ENCODE results near the gene SPACDR.
"Not testable (repeated sequence)": the region's sequence is repeated elsewhere in the genome, so short reads cannot be mapped to it uniquely, and the experiment has no call there.

Gene SPACDR, protein sequence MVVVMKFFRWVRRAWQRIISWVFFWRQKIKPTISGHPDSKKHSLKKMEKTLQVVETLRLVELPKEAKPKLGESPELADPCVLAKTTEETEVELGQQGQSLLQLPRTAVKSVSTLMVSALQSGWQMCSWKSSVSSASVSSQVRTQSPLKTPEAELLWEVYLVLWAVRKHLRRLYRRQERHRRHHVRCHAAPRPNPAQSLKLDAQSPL

DNA sequence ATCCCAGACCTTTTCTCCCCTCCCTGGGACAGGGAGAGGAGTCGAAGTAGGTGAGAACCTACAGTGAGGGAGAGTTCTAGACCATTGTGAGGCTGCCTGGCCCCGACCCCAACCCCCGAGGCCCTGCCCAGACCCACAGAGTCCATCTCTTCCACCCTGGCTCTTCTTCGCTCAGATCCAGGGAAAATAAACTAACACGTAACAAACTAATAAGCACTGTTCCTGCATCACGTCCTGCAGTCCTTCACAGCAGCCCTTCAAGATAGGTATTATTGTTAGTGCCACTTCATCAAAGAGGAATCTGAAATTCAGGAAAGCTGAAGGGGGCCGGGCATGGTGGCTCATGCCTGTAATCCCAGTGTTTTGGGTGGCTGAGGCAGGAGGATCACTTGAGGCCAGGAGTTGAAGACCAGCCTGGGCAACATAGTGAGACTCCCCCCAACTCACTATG lies at the start of gene SPACDR:
Gene SPACDR (minus strand): TSS at position 51 of the 451 bp plus-strand sequence. CDS start 235 bp downstream, outside the sequence.
- DNase-seq (ENCODE audit: low spot score), result no peak

DNA sequence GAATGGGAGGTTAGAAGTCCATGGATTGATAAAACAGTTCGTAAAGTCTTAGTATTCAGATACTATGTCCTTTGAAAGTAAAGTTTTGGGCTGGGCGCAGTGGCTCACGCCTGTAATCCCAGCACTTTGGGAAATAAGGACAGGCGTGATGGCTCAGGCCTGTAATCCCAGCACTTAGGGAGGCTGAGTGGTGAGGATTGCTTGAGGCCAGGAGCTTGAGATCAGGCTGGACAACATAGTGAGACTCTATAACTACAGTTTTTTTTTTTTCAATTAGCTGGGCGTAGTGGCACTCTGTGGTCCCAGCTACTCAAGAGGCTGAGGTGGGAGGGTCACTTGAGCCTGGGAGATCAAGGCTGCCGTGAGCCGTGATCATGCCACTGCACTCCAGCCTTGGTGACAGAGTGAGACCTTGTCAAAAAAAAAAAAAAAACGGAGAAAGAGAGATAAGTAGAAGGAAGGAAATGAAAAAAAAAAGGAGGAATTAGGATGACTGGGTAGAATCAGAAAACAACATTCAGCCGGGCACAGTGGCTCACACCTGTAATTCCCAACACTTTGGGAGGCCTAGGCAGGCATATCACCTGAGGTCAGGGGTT lies 49.3 kb upstream of the SPACDR start:
- no peak for DNase-seq (ENCODE audit: low spot score)

DNA sequence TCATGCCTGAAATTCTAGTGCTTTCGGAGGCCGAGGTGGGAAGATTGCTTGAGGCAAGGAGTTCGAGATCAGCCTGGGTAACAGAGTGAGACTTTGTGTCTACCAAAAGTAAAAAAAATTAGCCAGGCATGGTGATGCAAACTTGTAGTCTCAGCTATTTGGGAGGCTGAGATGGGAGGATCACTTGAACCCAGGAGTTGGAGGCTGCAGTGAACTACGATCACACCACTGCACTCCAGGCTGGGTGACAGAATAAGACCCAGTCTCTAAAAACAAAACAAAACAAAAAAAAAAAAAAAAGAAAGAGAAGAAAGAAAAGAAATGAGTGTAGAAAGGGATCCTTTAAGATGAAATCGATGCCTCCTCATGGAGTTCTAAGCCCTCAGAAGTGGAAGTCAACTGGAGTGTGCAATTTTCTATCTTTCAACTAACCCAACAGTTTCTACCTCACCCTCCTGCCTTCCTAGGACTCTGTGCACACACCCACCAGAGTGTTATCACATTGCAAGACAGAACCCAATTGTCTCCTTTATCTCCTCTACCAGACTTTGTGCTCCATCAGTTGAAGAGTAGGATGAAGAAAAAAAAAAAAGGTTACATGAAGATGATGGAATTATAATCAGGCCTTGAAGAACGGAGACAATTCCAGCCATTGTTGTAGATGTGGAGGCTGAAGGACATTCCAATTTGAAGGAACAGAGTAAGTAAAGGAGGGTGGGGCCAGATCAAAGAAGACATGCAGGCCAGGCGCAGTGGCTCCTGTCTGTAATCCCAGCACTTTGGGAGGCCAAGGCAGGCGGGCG lies 46.6 kb upstream of the SPACDR start:
- DNase-seq (ENCODE audit: low spot score), result no peak

DNA sequence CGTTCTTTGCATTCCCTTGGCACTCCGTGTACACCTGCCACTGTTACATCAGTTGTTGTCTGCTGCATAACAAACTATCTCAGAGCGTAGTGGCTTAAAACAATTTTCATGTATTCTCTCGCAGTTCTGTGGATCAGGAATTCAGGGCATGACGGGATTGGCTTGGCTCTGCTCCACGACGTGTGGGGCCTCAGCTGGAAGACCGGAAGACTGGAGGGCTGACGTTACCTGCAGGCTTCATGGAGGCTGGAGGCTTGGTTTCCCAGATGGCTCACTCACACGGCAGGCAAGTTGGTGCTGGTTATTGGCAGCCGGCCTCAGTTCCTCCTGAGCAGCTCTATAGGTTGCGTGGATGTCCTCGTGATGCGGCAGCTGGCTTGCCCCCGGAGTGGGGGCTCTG lies 45.2 kb upstream of the SPACDR start:
- no peak for DNase-seq (ENCODE audit: low spot score)

DNA sequence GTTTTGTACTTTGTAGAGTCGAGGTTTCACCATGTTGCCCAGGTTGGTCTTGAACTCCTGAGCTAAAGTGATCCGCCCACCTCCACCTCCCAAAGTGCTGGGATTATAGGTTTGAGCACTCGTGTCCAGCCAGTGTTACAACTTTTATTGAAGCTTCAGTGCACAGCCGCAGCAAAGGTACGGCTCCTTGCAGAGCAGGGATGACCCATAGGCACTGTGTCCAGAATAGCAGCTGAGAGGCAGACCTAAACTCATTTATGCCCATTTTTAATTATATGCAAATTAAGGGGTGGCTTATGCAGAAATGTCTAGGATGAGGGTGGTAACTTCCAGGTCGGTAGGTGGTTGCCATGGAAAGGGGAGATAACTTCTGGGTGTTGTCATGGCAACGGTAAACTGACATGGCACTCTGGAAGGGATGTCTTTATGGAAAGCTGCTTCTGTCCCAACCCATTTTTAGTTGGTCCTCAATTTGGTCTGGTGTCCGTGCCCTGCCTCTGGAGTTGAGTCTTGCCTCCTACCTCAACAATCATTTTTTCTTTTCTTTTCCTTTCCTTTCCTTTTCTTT lies 42.4 kb upstream of the SPACDR start:
- no peak for DNase-seq (ENCODE audit: low spot score)

DNA sequence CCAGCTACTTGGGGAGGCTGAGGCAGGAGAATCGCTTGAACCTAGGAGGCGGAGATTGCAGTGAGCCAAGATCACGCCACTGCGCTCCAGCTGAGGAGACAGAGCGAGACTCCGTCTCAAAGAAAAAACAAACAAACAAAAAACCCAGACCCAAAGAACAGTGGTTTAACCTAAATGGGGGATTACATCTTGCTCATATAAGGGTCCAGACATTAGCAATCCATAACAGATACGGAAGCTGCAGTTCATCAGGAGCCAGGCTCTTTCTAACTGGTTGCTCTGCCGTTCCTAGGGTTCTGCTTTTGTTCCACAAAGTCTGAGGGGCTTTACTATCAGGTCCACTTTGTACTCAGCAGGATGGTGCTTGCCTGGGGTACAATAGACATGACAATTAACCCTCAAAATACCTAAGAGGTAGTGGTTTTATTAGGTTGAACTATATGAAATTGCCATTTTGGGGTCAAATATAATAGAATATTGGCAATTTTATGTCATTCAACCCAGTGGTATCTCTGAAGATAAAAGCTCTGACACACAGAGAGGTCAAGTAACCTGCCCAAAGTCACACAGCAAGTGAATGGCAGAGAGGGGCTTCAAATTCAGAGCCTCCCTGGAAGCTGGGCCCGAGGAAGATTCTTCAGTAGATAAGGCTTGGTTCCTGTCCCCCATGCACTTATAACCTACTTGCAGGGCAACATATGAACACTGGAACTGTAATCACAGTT lies 41.0 kb upstream of the SPACDR start:
- DNase-seq (ENCODE audit: low spot score), result no peak

DNA sequence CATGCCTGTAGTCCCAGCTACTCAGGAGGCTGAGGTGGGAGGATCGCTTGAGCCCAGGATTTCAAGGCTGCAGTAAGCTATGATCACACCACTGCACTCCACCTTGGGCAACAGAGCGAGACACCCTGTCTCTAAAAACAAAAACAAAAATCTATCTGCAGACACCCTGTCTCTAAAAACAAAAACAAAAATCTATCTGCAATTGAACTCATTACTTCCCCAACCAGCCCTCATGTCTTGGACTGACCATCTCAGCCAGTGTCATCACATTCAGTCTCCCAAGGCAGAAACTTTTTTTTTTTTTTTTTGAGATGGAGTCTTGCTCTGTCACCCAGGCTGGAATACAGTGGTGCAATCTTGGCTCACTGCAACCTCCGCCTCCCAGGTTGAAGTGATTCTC lies 40.0 kb upstream of the SPACDR start:
- DNase-seq (ENCODE audit: low spot score), result not testable (repeated sequence)

DNA sequence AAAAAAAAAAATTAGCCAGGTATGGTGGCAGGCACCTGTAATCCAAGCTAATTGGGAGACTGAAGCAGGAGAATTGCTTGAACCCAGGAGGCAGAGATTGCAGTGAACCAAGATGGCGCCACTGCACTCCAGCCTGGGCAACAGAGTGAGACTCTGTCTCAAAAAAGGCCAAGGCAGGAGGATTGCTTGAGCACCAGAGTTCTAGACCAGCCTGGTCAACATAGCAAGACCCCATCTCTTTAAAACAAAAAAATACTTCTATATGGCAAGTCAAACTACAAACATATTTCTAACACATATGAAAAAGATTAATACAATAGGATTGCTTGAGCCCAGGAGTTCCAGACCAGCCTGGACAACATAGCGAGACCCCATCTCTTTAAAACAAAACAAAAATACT lies 36.7 kb upstream of the SPACDR start:
- DNase-seq (ENCODE audit: low spot score), result not testable (repeated sequence)

DNA sequence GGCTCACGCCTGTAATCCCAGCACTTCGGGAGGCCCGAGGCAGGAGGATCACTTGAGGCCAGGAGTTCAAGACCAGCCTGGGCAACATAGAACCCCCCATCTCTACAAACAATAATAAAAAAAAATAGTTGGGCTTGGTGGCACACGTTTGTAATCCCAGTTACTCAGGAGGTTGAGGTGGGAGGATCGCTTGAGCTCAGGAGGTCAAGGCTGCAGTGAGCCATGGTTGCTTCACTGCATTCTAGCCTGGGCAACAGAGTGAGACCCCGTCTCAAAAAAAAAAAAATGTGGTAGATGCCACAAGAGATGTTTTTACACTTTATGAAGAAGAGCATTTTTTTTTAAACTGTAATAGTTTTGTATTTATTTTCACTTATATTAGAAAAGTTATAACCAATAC lies 32.4 kb upstream of the SPACDR start:
- DNase-seq (ENCODE audit: low spot score), result no peak

DNA sequence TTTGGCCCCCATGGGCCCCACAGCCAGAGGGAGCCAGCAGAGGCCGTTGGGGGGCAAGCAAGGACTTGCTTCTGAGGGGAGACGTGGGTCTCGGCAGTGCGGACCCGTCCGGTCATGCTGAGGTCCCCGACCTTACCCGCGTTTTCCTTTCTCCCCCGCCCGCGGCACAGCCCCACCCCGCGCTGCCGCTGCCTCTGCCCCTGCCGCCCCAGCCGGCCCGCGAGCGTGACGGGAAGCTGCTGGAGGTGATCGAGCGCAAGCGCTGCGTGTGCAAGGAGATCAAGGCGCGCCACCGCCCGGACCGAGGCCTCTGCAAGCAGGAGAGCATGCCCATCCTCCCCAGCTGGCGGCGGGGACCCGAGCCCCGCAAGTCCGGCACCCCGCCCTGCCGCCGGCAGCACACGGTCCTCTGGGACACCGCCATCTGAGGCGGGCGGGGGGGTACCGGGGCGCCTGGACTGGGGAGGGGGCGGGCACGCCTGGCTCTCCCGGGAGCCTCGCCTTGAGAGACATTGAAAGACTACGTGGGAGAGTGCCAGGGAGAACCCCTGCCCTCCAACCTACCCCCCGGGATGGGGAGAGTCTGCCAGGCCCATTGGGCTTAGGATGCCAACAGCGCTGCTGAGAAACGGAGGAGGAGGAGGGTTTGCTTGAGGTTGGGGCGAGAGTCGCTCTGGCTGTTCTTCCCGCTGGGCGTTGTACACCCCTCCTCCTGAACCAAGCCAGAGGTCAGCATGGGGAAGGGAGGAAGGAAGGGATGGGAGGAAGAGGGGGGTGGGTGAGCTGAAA lies 29.6 kb upstream of the SPACDR start:
- no peak for DNase-seq (ENCODE audit: low spot score)

DNA sequence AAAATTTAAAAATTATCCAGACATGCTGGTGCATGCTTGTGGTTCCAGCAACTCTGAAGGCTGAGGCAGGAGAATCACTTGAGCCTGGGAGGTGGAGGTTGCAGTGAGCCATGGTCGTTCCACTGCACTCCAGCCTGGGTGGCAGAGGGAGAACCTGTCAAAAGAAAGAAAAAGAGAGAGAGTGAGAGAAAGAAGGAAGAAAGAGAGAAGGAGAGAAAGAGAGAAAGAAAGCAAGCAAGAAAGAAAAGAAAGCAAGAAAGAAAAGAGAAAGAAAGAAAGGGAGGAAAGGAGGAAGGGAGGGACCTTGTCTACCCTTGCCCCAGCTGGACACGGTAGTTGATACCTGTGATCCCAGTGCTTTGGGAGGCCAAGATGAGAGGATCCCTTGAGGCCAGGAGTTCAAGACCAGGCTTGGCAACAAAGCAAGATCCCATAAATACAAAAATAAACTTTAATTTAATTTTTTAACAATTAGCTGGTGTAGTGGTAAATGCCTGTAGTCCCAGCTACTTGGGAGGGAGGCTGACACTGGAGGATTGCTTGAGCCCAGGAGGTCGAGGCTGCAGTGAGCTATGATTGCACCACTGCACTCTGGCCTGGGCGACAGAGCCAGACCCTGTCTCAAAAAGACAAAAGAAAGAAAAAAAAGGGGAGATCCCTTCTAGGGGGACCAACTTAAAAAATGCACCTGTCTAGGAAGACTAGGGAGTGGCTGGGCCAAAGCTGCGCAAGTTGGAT lies 28.8 kb upstream of the SPACDR start:
- no peak for DNase-seq (ENCODE audit: low spot score)

DNA sequence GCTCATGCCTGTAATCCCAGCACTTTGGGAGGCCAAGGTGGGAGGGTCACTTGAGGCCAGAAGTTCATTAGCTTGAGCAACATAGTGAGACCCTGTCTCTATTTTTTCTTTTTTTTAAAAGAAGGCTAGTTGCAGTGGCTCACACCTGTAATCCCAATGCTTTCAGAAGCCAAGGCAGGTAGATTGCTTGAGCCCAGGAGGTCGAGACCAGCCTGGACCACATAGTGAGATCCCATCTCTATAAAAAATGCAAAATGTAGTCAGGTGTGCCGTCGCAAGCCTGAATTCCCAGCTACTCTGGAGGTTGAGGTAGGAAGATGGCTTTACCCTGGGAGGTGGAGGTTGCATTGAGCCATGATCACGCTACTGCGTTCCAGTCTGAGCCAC lies 27.1 kb upstream of the SPACDR start:
- DNase-seq (ENCODE audit: low spot score), result no peak

DNA sequence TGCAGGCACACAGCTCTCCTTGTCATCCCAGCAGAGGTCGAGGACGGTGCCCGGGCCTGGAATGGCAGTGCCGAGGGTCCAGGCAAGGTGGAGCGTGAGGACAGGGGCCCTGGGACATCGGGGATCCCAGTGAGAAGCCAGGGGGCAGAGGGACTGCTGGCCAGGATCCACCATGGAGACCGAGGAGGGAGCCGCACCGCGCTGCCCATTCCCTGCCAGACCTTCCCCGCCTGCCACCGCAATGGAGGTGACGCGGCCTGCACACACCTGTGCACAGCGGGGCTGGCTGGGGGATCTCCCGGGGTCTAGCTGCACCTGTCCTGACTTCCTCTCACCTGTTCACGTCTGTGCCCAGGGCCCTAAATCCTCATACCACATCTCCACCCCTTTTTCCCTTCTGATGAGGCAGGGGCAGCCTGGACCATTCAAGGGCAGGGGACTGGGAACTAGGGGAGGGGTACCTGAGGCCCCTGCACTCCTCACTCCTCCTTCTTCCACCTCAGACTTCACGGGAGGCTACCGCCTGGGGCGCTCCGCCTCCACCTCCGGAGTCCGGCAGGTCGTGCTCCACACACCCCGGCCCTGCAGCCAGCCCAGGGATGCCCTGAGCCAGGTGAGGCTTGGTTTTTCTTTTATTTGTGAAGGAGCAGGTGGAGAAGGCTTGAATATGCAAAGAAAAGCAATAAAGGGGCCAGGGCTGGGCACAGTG lies 26.6 kb upstream of the SPACDR start:
- no peak for DNase-seq (ENCODE audit: low spot score)

DNA sequence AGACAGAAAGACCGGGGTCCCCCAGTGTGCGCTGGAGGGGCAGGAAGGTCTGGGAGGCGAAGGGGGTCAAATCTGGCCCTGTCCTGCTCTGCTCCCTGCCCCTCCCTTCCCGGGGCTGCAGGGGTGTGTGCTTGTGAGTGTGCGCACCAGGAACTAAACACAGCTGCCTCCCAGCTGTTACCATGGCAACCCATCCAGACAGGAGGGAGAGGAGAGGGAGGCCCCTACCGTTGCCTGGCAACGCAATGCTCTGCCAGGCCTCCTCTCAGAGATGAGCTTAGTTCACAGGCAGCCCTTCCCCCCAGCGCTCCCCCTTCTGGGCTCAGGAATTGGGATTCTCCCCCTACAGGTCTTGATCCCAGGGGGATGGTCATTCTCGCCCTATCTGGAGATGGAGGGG lies 25.8 kb upstream of the SPACDR start:
- no peak for DNase-seq (ENCODE audit: low spot score)

DNA sequence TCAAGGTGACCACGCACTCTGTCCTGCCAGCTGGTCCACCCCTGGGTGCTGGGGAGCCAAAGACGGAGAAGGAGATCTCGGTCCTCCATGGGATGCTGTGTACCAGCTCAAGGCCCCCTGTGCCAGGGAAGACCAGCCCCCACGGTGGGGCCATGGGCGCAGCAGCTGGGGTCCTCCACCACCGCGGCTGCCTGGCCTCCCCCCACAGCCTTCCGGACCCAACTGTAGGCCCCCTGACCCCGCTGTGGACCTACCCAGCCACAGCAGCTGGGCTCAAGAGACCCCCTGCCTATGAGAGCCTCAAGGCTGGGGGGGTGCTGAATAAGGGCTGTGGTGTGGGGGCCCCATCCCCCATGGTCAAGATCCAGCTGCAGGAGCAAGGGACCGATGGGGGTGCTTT lies 25.1 kb upstream of the SPACDR start:
- DNase-seq (ENCODE audit: low spot score), result no peak

DNA sequence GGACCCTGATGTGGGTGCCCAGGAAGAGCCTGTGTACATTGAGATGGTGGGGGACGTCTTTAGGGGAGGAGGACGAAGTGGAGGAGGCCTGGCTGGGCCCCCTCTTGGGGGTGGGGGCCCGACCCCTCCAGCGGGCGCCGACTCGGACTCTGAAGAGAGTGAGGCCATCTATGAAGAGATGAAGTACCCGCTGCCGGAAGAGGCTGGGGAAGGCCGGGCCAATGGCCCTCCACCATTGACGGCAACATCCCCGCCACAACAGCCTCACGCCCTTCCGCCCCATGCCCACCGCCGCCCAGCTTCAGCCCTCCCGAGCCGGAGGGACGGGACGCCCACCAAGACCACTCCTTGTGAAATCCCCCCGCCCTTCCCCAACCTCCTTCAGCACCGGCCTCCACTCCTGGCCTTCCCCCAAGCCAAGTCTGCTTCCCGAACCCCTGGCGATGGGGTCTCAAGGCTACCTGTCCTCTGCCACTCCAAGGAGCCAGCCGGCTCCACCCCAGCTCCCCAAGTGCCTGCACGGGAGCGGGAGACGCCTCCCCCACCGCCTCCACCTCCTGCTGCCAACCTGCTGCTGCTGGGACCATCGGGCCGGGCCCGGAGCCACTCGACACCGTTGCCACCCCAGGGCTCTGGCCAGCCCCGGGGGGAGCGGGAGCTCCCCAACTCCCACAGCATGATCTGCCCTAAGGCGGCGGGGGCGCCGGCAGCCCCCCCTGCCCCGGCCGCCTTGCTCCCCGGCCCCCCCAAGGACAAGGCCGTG lies 24.5 kb upstream of the SPACDR start:
- DNase-seq (ENCODE audit: low spot score), result no peak

DNA sequence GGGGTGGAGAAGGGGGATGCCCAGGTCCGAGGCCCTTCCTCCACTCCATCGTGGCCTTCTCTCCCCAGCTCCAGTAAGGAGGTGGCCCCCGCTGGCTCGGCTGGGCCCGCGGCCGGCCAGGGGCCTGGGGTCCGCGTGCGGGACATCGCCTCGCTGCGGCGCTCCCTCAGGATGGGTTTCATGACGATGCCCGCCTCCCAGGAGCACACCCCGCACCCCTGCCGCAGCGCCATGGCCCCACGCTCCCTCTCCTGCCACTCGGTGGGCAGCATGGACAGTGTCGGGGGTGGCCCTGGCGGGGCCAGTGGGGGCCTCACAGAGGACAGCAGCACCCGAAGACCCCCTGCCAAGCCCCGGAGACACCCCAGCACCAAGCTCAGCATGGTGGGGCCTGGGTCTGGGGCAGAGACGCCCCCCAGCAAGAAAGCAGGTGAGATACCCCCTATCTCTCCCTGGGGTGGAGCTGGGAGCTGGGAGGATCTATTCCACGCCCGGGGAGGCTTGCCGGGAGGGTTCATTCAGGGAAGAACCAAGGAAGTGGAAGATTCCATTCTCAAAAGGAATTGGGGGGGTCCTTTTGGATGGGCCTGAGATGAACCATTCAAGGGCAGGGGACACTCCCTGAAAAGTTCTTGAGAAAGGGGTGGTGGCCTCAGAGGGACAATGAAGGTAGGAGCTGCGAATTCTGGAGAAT lies 22.8 kb upstream of the SPACDR start:
- no peak for DNase-seq (ENCODE audit: low spot score)

DNA sequence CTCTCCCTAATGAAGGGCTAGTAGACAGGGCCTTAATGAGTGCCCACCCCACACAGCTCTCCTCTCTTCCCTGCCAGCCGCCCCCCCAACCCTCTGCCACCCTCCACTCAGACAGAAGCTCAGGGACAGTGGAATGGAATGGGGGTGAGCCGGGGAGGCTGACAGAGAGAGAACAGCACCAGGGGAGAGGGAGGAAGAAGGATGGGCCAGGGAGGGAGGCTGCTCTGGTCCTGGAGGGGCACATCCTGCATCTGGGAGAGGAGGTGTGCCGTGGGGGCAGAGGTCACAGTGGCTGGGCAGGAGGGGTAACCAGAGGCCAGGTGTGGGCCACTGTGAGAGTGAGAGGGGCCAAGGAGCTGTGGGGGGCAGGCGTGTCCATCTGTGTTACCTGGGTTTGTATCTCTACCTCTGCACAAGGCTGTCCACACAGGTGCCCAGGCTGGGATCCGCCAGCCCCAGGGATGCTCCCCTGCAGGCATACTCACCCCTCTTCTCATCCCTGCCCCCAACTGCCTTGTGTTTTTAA lies 22.1 kb upstream of the SPACDR start:
- no peak for DNase-seq (ENCODE audit: low spot score)

All from LoVo (cell line).